Cardiac fibroblast (primary cell): ENCODE results near the gene CHRM5.

Experiments
- DNase-seq, 2 donors: peaks; one replicate each; pipeline versions ENCODE4 v3.0.0 to v3.0.0-alpha.2; 2010; ENCODE audit warnings: low read depth in 2 of 2
- H3K4me3 ChIP-seq, 2 donors: replicated peaks in 1 of 2; 1 replicate in 1 of 2; 2 replicates in 1 of 2; pipeline ENCODE4 v1.5.1; 2011; ENCODE audit warnings: low read depth in 2 of 2, low read length in 2 of 2, mild to moderate bottlenecking in 2 of 2, moderate library complexity in 1 of 2
- CTCF ChIP-seq: IDR thresholded peaks from one replicate; pipeline ENCODE4 v1.5.1; 2011; ENCODE audit warnings: low read depth, mild to moderate bottlenecking, low read length, inconsistent platforms

The CHRM5 gene

GRCh38 chr15:34006381-34006780, 38.1 kb downstream of the CHRM5 start:
- DNase-seq, result no peak
- H3K4me3 ChIP-seq, result no peak overlapping the region
- no peak for TF ChIP-seq CTCF

- no peak overlapping the region for H3K4me3 ChIP-seq
- no peak for DNase-seq
- TF ChIP-seq CTCF, result no peak
Observed at GRCh38 chr15:34009656-34010055, 41.4 kb downstream of the CHRM5 start.

GRCh38 chr15:34010921-34011320, 42.6 kb downstream of the CHRM5 start:
- no peak for TF ChIP-seq CTCF
- DNase-seq, result no peak

GRCh38 chr15:34011481-34011880, 43.2 kb downstream of the CHRM5 start:
- no peak for TF ChIP-seq CTCF
- H3K4me3 ChIP-seq, result no peak overlapping the region
- DNase-seq, result no peak

More at GRCh38 chr15:34010921-34011320, 42.6 kb downstream of the CHRM5 start:
- H3K4me3 ChIP-seq, result no peak overlapping the region

GRCh38 chr15:34012461-34013028, 44.2 kb downstream of the CHRM5 start:
- TF ChIP-seq CTCF, result no peak
- peak in 1 of 2 donors; percentile 47 for DNase-seq
- H3K4me3 ChIP-seq, result no peak overlapping the region

GRCh38 chr15:34013746-34014145, 45.4 kb downstream of the CHRM5 start:
- TF ChIP-seq CTCF, result no peak
- DNase-seq, result no peak
- H3K4me3 ChIP-seq, result no peak overlapping the region

GRCh38 chr15:34014556-34014955, 46.3 kb downstream of the CHRM5 start:
- no peak overlapping the region for H3K4me3 ChIP-seq
- DNase-seq, result peak; percentile 18 to 57
- TF ChIP-seq CTCF, result no peak
